Stomach smooth muscle (tissue), 2 donors: ENCODE data around the gene ZNF202.
"Not testable (repeated sequence)": the region's sequence is repeated elsewhere in the genome, so short reads cannot be mapped to it uniquely, and the experiment has no call there.

Experiments
- H3K27ac ChIP-seq: one replicate; pipeline ENCODE4 v1.7.0; 2013; ENCODE audit warnings: mild to moderate bottlenecking, low read length, inconsistent platforms
- H3K27me3 ChIP-seq, 2 donors: one replicate each; pipeline ENCODE4 v1.7.0; 2013; ENCODE audit warnings: low read length in 2 of 2; ENCODE audit not compliant: insufficient read depth in 2 of 2, control insufficient read depth in 1 of 2
- H3K36me3 ChIP-seq, 2 donors: one replicate each; pipeline ENCODE4 v1.7.0; 2013; ENCODE audit warnings: low read length in 2 of 2; ENCODE audit not compliant: control insufficient read depth in 2 of 2, insufficient read depth in 2 of 2
- H3K4me1 ChIP-seq: one replicate; pipeline ENCODE4 v1.7.0; 2013; ENCODE audit warnings: low read length; ENCODE audit not compliant: control insufficient read depth, insufficient read depth
- H3K4me3 ChIP-seq, 2 donors: one replicate each; pipeline ENCODE4 v1.7.0; 2013; ENCODE audit warnings: low read length in 2 of 2
- H3K9ac ChIP-seq, 2 donors: one replicate each; pipeline ENCODE4 v1.7.0; 2013; ENCODE audit warnings: low read length in 2 of 2, mild to moderate bottlenecking in 1 of 2
- H3K9me3 ChIP-seq, 2 donors: one replicate each; pipeline ENCODE4 v1.7.0; 2013; ENCODE audit warnings: low read length in 2 of 2; ENCODE audit not compliant: control insufficient read depth in 2 of 2
- donor health status: healthy.
- donor health status: Pancreatic carcinoma.

Gene ZNF202

GRCh38 chr11:123742031-123742723 lies 717 bp upstream of the ZNF202 start:
- Histone ChIP-seq H3K4me3 (peak overlapping the region; percentile 91 to 96), H3K27me3 (no peaks in the 10 kb centered on the region), H3K4me1 (peaks cover 13% of the 10 kb centered on the region), H3K9ac (peak overlapping the region; percentile 84 to 90), H3K36me3 (peaks cover 0 to 4% of the 10 kb centered on the region in 2 donors), H3K27ac (peak overlapping the region; percentile 60), H3K9me3 (no peaks in the 10 kb centered on the region)

- Histone ChIP-seq H3K9ac (peak overlapping the region; percentile 82 to 90), H3K36me3 (peaks cover 0 to 4% of the 10 kb centered on the region in 2 donors), H3K4me1 (peaks cover 13% of the 10 kb centered on the region), H3K27ac (peak overlapping the region; percentile 60), H3K27me3 (no peaks in the 10 kb centered on the region), H3K4me3 (peak overlapping the region; percentile 91 to 96), H3K9me3 (no peaks in the 10 kb centered on the region)
Observed at GRCh38 chr11:123740787-123741158, 687 bp downstream of the ZNF202 start.

GRCh38 chr11:123738374-123738773 lies 3.1 kb downstream of the ZNF202 start:
- H3K27me3 ChIP-seq, result no peaks in the 10 kb centered on the region
- no peak overlapping the region for H3K4me3 ChIP-seq
- no peaks in the 10 kb centered on the region for H3K9me3 ChIP-seq
- H3K9ac ChIP-seq, result no peak overlapping the region
- H3K4me1 ChIP-seq, result peaks cover 13% of the 10 kb centered on the region
- peaks cover 0 to 6% of the 10 kb centered on the region in 2 donors for H3K36me3 ChIP-seq
- no peak overlapping the region for H3K27ac ChIP-seq

GRCh38 chr11:123736769-123737168 lies 4.7 kb downstream of the ZNF202 start:
- Histone ChIP-seq H3K4me1 (peaks cover 6% of the 10 kb centered on the region), H3K27me3 (no peaks in the 10 kb centered on the region), H3K9ac (no peak overlapping the region), H3K36me3 (peaks cover 3 to 6% of the 10 kb centered on the region in 2 donors), H3K27ac (no peak overlapping the region), H3K9me3 (no peaks in the 10 kb centered on the region), H3K4me3 (no peak overlapping the region)

GRCh38 chr11:123729602-123730001 lies 11.9 kb downstream of the ZNF202 start:
- Histone ChIP-seq H3K4me3 (no peak overlapping the region), H3K27me3 (no peaks in the 10 kb centered on the region), H3K9ac (no peak overlapping the region), H3K27ac (no peak overlapping the region), H3K4me1 (no peaks in the 10 kb centered on the region), H3K9me3 (peaks cover 0 to 5% of the 10 kb centered on the region in 2 donors), H3K36me3 (peaks cover 59 to 61% of the 10 kb centered on the region in 2 donors)

GRCh38 chr11:123725995-123726655 lies 15.3 kb downstream of the ZNF202 start:
- H3K36me3 ChIP-seq, result peaks cover 60 to 61% of the 10 kb centered on the region in 2 donors

GRCh38 chr11:123719452-123719851 lies 22.0 kb downstream of the ZNF202 start:
- no peaks in the 10 kb centered on the region for H3K4me1 ChIP-seq
- H3K4me3 ChIP-seq, result no peak overlapping the region
- peaks cover 2% of the 10 kb centered on the region in 2 donors for H3K36me3 ChIP-seq
- H3K27ac ChIP-seq, result no peak overlapping the region
- no peak overlapping the region for H3K9ac ChIP-seq
- no peaks in the 10 kb centered on the region for H3K27me3 ChIP-seq
- no peaks in the 10 kb centered on the region for H3K9me3 ChIP-seq

More at GRCh38 chr11:123725995-123726655, 15.3 kb downstream of the ZNF202 start:
- Histone ChIP-seq H3K4me3 (no peak overlapping the region), H3K4me1 (no peaks in the 10 kb centered on the region), H3K27me3 (no peaks in the 10 kb centered on the region), H3K9ac (no peak overlapping the region), H3K27ac (no peak overlapping the region), H3K9me3 (peaks cover 0 to 5% of the 10 kb centered on the region in 2 donors)

- Histone ChIP-seq H3K4me1 (no peaks in the 10 kb centered on the region), H3K4me3 (no peak overlapping the region), H3K9me3 (no peaks in the 10 kb centered on the region), H3K36me3 (no peaks in the 10 kb centered on the region), H3K9ac (no peak overlapping the region), H3K27ac (no peak overlapping the region), H3K27me3 (no peaks in the 10 kb centered on the region)
Observed at GRCh38 chr11:123718469-123718868, 23.0 kb downstream of the ZNF202 start.

- H3K9ac ChIP-seq, result no peak overlapping the region
- no peak overlapping the region for H3K4me3 ChIP-seq
- no peaks in the 10 kb centered on the region for H3K36me3 ChIP-seq
- no peaks in the 10 kb centered on the region for H3K27me3 ChIP-seq
- H3K27ac ChIP-seq, result no peak overlapping the region
- H3K9me3 ChIP-seq, result no peaks in the 10 kb centered on the region
- no peaks in the 10 kb centered on the region for H3K4me1 ChIP-seq
Observed at GRCh38 chr11:123718063-123718462, 23.4 kb downstream of the ZNF202 start.

- not testable (repeated sequence) for H3K36me3 ChIP-seq, H3K9ac ChIP-seq, H3K4me1 ChIP-seq, H3K27ac ChIP-seq, H3K4me3 ChIP-seq, H3K27me3 ChIP-seq, H3K9me3 ChIP-seq
Observed at GRCh38 chr11:123712627-123713026, 28.8 kb downstream of the ZNF202 start.

- no peak overlapping the region for H3K27ac ChIP-seq
- H3K9ac ChIP-seq, result no peak overlapping the region
- no peaks in the 10 kb centered on the region for H3K9me3 ChIP-seq
- H3K4me1 ChIP-seq, result no peaks in the 10 kb centered on the region
- no peak overlapping the region for H3K4me3 ChIP-seq
- H3K27me3 ChIP-seq, result no peaks in the 10 kb centered on the region
- no peaks in the 10 kb centered on the region for H3K36me3 ChIP-seq
Observed at GRCh38 chr11:123707606-123708205, 33.8 kb downstream of the ZNF202 start.
